H1 (cell line): ENCODE data around the gene C11orf71. TPM values are rescaled to one million over a fixed set of nuclear protein-coding genes. Genes with fewer than 3 reads are reported as not detected.

ENCODE experiments used
- CTCF ChIA-PET: fragments of 300-600 bp; sonication (Branson Sonifier 250); formaldehyde crosslinking; loops from one replicate; lab custom pipeline; 2021; ENCODE audit not compliant: partially characterized antibody; lab: Charles Lee
- POLR2A ChIA-PET: fragments of 300-600 bp; sonication (Branson Sonifier 250); formaldehyde crosslinking; loops from one replicate; lab custom pipeline; 2021; ENCODE audit warnings: inconsistent platforms; ENCODE audit not compliant: partially characterized antibody; lab: Charles Lee
- DNase-seq, 2 experiments: peaks; one replicate each; pipeline versions ENCODE4 v3.0.0 to v3.0.0-alpha.2; 2010 to 2022; ENCODE audit warnings: low spot score in 2 of 2, low read depth in 1 of 2, mixed read lengths in 1 of 2
- FAIRE-seq: peaks from 2 replicates; lab custom pipeline; 2011; peaks lifted over from hg19 to GRCh38; lab: Jason Lieb, UNC
- H2AFZ ChIP-seq: 2 replicates; pipeline ENCODE4 v1.8.1; 2012; ENCODE audit warnings: low read length, inconsistent platforms
- H2AK5ac ChIP-seq: 2 replicates; pipeline ENCODE4 v1.6.1; 2013; ENCODE audit warnings: low read depth, low read length
- H2BK120ac ChIP-seq: replicated peaks from 2 replicates; pipeline ENCODE3; 2013; ENCODE audit warnings: low read depth, low read length, inconsistent platforms
- H2BK12ac ChIP-seq: 2 replicates; pipeline ENCODE4 v1.6.1; 2013; ENCODE audit warnings: low read depth, low read length
- H2BK15ac ChIP-seq: 2 replicates; pipeline ENCODE4 v1.6.1; 2013; ENCODE audit warnings: low read length
- H2BK20ac ChIP-seq: 2 replicates; pipeline ENCODE4 v1.6.1; 2013; ENCODE audit warnings: low read length
- H2BK5ac ChIP-seq: 2 replicates; pipeline ENCODE4 v1.6.1; 2013; ENCODE audit warnings: low read depth, low read length
- H3K14ac ChIP-seq: 2 replicates; pipeline ENCODE4 v1.6.1; 2013; ENCODE audit warnings: inconsistent platforms; ENCODE audit not compliant: insufficient read length
- H3K18ac ChIP-seq: 2 replicates; pipeline ENCODE4 v1.6.1; 2013; ENCODE audit warnings: low read length; ENCODE audit errors: extremely low read depth
- H3K23ac ChIP-seq: 2 replicates; pipeline ENCODE4 v1.6.1; 2013; ENCODE audit warnings: inconsistent platforms; ENCODE audit not compliant: insufficient read length
- H3K23me2 ChIP-seq: 2 replicates; pipeline ENCODE4 v1.6.1; 2013; ENCODE audit warnings: low read depth, low read length
- H3K27ac ChIP-seq: 2 replicates; pipeline ENCODE4 v1.6.1; 2011; ENCODE audit warnings: low read depth, low read length, inconsistent platforms
- H3K27me3 ChIP-seq, 4 experiments: replicated peaks in 1 of 4; 1 replicate in 1 of 4; 2 replicates in 3 of 4; pipeline versions ENCODE4 v1.6.1 to v1.8.1; 2011 to 2013; ENCODE audit warnings: low read length in 3 of 4, mild to moderate bottlenecking in 3 of 4, inconsistent platforms in 2 of 4, mixed read lengths in 2 of 4, moderate library complexity in 1 of 4; ENCODE audit not compliant: control insufficient read depth in 3 of 4, insufficient read depth in 3 of 4; ENCODE audit errors: extremely low read depth in 1 of 4
- H3K36me3 ChIP-seq, 4 experiments: 2 replicates each; pipeline versions ENCODE4 v1.6.1 to v1.8.1; 2011 to 2013; ENCODE audit warnings: mild to moderate bottlenecking in 4 of 4, low read length in 3 of 4, moderate library complexity in 2 of 4, control low read depth in 1 of 4, inconsistent platforms in 1 of 4; ENCODE audit not compliant: insufficient read depth in 4 of 4, control insufficient read depth in 2 of 4
- H3K4ac ChIP-seq: replicated peaks from 2 replicates; pipeline ENCODE3; 2013; ENCODE audit warnings: low read length, low read depth, mixed read lengths, inconsistent platforms; ENCODE audit not compliant: insufficient read length
- H3K4me1 ChIP-seq, 4 experiments: replicated peaks in 1 of 4; 1 replicate in 1 of 4; 2 replicates in 3 of 4; pipeline versions ENCODE4 v1.6.1 to v1.8.1; 2011 to 2013; ENCODE audit warnings: low read length in 3 of 4, inconsistent platforms in 2 of 4, mixed read lengths in 1 of 4; ENCODE audit not compliant: insufficient read depth in 4 of 4, control insufficient read depth in 3 of 4
- H3K4me2 ChIP-seq, 2 experiments: 2 replicates each; pipeline versions ENCODE4 v1.6.1 to v1.8.1; 2011 to 2013; ENCODE audit warnings: low read depth in 2 of 2, low read length in 2 of 2, control low read depth in 1 of 2, inconsistent platforms in 1 of 2, mild to moderate bottlenecking in 1 of 2; ENCODE audit not compliant: insufficient read depth in 1 of 2
- H3K4me3 ChIP-seq, 4 experiments: fragments of 200-600, 300-600 bp in 1 of 4; sonication (generic), shearing (Covaris generic), sonication (Bioruptor Twin) in 1 of 4; 2 replicates each; pipeline versions ENCODE4 v1.5.1 to v1.8.1; 2011 to 2016; ENCODE audit warnings: low read length in 4 of 4, low read depth in 3 of 4, control low read depth in 2 of 4, inconsistent platforms in 2 of 4, mild to moderate bottlenecking in 2 of 4, mixed read lengths in 1 of 4, moderate library complexity in 1 of 4; ENCODE audit not compliant: insufficient read depth in 2 of 4; ENCODE audit errors: extremely low read depth in 1 of 4
- H3K56ac ChIP-seq: replicated peaks from 2 replicates; pipeline ENCODE3; 2013; ENCODE audit warnings: low read depth, mild to moderate bottlenecking, mixed read lengths, low read length, inconsistent platforms; ENCODE audit not compliant: insufficient read length
- H3K79me1 ChIP-seq: 2 replicates; pipeline ENCODE4 v1.6.1; 2013; ENCODE audit warnings: low read depth, low read length, control low read depth
- H3K79me2 ChIP-seq, 2 experiments: 2 replicates each; pipeline versions ENCODE4 v1.6.1 to v1.8.1; 2012 to 2013; ENCODE audit warnings: low read length in 2 of 2, mild to moderate bottlenecking in 2 of 2, inconsistent platforms in 1 of 2; ENCODE audit not compliant: insufficient read depth in 2 of 2, control insufficient read depth in 1 of 2
- H3K9ac ChIP-seq, 4 experiments: replicated peaks in 1 of 4; 1 replicate in 1 of 4; 2 replicates in 3 of 4; pipeline versions ENCODE4 v1.6.1 to v1.8.1; 2011 to 2013; ENCODE audit warnings: low read depth in 3 of 4, low read length in 3 of 4, control low read depth in 2 of 4, mild to moderate bottlenecking in 2 of 4, moderate library complexity in 2 of 4, inconsistent platforms in 1 of 4; ENCODE audit errors: extremely low read depth in 1 of 4
- H3K9me3 ChIP-seq, 2 experiments: 2 replicates each; pipeline versions ENCODE4 v1.6.1 to v1.8.1; 2012 to 2013; ENCODE audit warnings: mild to moderate bottlenecking in 2 of 2, moderate library complexity in 2 of 2, control low read depth in 1 of 2, inconsistent platforms in 1 of 2, low read depth in 1 of 2, low read length in 1 of 2, mixed read lengths in 1 of 2; ENCODE audit not compliant: insufficient read depth in 2 of 2
- H4K20me1 ChIP-seq, 2 experiments: replicated peaks in 1 of 2; 2 replicates each; pipeline versions ENCODE3 to v1.8.1; 2011 to 2013; ENCODE audit warnings: inconsistent platforms in 2 of 2, low read length in 2 of 2, mild to moderate bottlenecking in 1 of 2; ENCODE audit not compliant: insufficient read depth in 2 of 2, control insufficient read depth in 1 of 2
- H4K5ac ChIP-seq: 2 replicates; pipeline ENCODE4 v1.6.1; 2013; ENCODE audit warnings: low read length, low read depth, mixed read lengths, inconsistent platforms; ENCODE audit not compliant: insufficient read length
- H4K8ac ChIP-seq: 2 replicates; pipeline ENCODE4 v1.8.0; 2013; ENCODE audit warnings: mild to moderate bottlenecking, moderate library complexity, low read length, inconsistent platforms; ENCODE audit not compliant: insufficient read depth; ENCODE audit errors: extremely low read depth
- H4K91ac ChIP-seq: replicated peaks from 2 replicates; pipeline ENCODE3; 2013; ENCODE audit warnings: low read length, mixed read lengths, inconsistent platforms; ENCODE audit not compliant: insufficient read length
- CREB1 ChIP-seq: IDR thresholded peaks from 2 replicates; pipeline ENCODE4 v1.6.1; 2012; ENCODE audit warnings: inconsistent platforms
- JUND ChIP-seq: IDR thresholded peaks from 2 replicates; pipeline ENCODE4 v1.6.1; 2011; ENCODE audit warnings: mild to moderate bottlenecking, improper control_type of control experiment, low read length
- NANOG ChIP-seq: IDR thresholded peaks from 2 replicates; pipeline ENCODE4 v1.6.1; 2011; ENCODE audit warnings: low read length, low read depth, mild to moderate bottlenecking, inconsistent platforms; ENCODE audit not compliant: insufficient read depth, poor library complexity, severe bottlenecking
- NRF1 ChIP-seq: IDR thresholded peaks from 2 replicates; pipeline ENCODE4 v1.6.1; 2011; ENCODE audit warnings: mild to moderate bottlenecking, low read depth, low read length, improper control_type of control experiment
- RBBP5 ChIP-seq: IDR thresholded peaks from 2 replicates; pipeline ENCODE4 v1.7.1; 2012; ENCODE audit warnings: low read depth, mild to moderate bottlenecking, inconsistent platforms, low read length, moderate library complexity, borderline replicate concordance
- RXRA ChIP-seq: IDR thresholded peaks from 2 replicates; pipeline ENCODE4 v1.6.1; 2011; ENCODE audit warnings: low read depth, mild to moderate bottlenecking, low read length, moderate library complexity; ENCODE audit not compliant: insufficient read depth
- SIX5 ChIP-seq: IDR thresholded peaks from 2 replicates; pipeline ENCODE4 v1.6.1; 2011; ENCODE audit warnings: mild to moderate bottlenecking, low read depth, low read length
- TAF1 ChIP-seq: IDR thresholded peaks from 2 replicates; pipeline ENCODE4 v1.6.1; 2011; ENCODE audit warnings: mild to moderate bottlenecking, low read depth, low read length
- TEAD4 ChIP-seq: IDR thresholded peaks from 2 replicates; pipeline ENCODE4 v1.6.1; 2012; ENCODE audit warnings: low read depth, low read length, inconsistent platforms, mixed read lengths
- WGBS, 2 experiments: shearing (Covaris generic) in 1 of 2; methylation state at CpG; one replicate each; pipeline versions ENCODE4 v1.1.6 to v1.1.7; 2013 to 2015; ENCODE audit warnings: low lambda C conversion rate in 2 of 2, mixed read lengths in 2 of 2, inconsistent platforms in 1 of 2, low coverage in 1 of 2, missing lambda C conversion rate in 1 of 2; ENCODE audit not compliant: insufficient replicate concordance in 2 of 2, insufficient coverage in 1 of 2, insufficient read length in 1 of 2; ENCODE audit errors: extremely low coverage in 1 of 2, missing lambda C conversion rate in 1 of 2; 5-methylcytosine and 5-hydroxymethylcytosine counted together
- polyA plus RNA-seq, 7 experiments: library from polyadenylated mRNA; depleted of rRNA in 3 of 7; stranded (reverse) in 5 of 7; unstranded in 2 of 7; fragments of >200 nt in 5 of 7; fragments of 200-250 nt in 2 of 7; gene quantifications; 1 replicate in 5 of 7; 2 replicates in 1 of 7; 4 replicates in 1 of 7; pipeline versions ENCODE4 v1.2.1 to v1.2.3, GENCODE V29; 2011 to 2013; ENCODE audit warnings: missing spikeins in 2 of 7, mixed read lengths in 2 of 7
- total RNA-seq: library from RNA; stranded (reverse); fragmentation: NEBNext Ultra II Directional; extraction: Animal tissue kit (Norgen Biotek cat#: 25700); gene quantifications from 2 replicates; pipeline ENCODE4 v1.2.1, GENCODE V29; 2021
- TF ChIP-seq, protein P1 (sequence below): IDR thresholded peaks from 2 replicates; pipeline ENCODE4 v1.6.1; 2012; ENCODE audit warnings: inconsistent platforms

Gene C11orf71
- total and polyA plus RNA-seq, 2 of the 8 experiments (the other 6 are each of a cell fraction or from before 2014, with no cell fraction given), result 5.4 to 8.7 TPM

DNA sequence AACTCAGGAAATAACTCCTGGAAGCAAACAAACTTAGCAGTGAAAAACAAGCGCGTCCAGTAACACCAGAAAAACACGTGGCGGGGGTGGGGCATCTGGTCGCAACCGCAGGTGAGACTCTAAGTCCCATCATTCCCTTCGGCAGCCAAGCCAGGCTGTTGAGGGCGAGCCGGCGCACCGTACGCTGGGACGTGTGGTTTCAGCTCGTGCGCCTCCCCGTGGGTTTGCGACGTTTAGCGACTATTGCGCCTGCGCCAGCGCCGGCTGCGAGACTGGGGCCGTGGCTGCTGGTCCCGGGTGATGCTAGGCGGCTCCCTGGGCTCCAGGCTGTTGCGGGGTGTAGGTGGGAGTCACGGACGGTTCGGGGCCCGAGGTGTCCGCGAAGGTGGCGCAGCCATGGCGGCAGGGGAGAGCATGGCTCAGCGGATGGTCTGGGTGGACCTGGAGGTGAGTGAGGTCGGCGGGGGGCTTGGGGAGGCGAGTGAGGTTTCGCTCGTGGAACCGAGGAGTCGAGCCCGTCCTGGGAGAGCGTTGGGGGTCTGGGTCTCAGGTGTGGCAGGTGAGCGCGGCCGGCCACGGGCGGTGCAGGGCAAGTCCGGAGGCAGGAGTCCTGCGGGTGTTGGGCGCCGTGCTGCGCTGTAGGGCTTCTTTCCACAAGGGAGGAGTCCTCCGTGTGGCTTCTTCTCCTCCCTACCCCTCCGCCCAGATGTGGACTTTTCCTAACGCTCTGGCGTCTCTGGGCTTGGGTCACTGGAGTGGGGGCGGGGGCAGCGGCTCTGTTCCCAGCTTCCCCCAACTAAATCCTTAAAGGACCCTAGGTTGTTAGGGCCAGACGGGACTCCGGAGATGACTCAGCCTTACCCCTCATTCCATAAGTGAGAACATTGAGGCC, 39.2 kb upstream of the C11orf71 start, which contains the start of gene REXO2:
Gene REXO2, plus strand, starts transcription at position 239 of the 892 bp plus-strand sequence. Its CDS starts 62 bp downstream, at position 301.
- FAIRE-seq, result peak; percentile 50
- Histone ChIP-seq H3K9ac (peak within 1 kb of the TSS; percentile 22 to 86 (median 65)), H3K79me1 (no peaks in the 10 kb centered on the region; the same call in 1 of the 2 replicates), H3K79me2 (peaks cover 19 to 52% of the 10 kb centered on the region in 2 experiments; a peak in 3 of 4 replicates), H3K14ac (no peak within 1 kb of the TSS), H2AK5ac (no peak within 1 kb of the TSS), H2BK12ac (peak within 1 kb of the TSS; percentile 86), H3K4ac (no peak within 1 kb of the TSS), H4K20me1 (peaks cover 2% of the 10 kb centered on the region in 2 experiments), H3K4me1 (peaks cover 2 to 12% (median 7%) of the 10 kb centered on the region in 4 experiments; a peak in 6 of 7 replicates), H3K36me3 (peaks cover 0 to 9% (median 3%) of the 10 kb centered on the region in 4 experiments; a peak in 3 of 8 replicates), H3K18ac (peak within 1 kb of the TSS; percentile 91), H4K5ac (peak within 1 kb of the TSS; percentile 33), H3K23ac (no peak within 1 kb of the TSS), H2BK5ac (peak within 1 kb of the TSS; percentile 90; the same call in 1 of the 2 replicates), H3K23me2 (no peaks in the 10 kb centered on the region; the same call in 1 of the 2 replicates), H3K27me3 (no peaks in the 10 kb centered on the region), H3K27ac (peak within 1 kb of the TSS; percentile 77), H3K9me3 (no peaks in the 10 kb centered on the region), H2BK15ac (no peak within 1 kb of the TSS), H3K4me3 (peak within 1 kb of the TSS; percentile 90 to 99 (median 96)), H3K4me2 (peak within 1 kb of the TSS; percentile 68 to 88), H2BK20ac (no peak within 1 kb of the TSS), H2AFZ (peak within 1 kb of the TSS; percentile 45; the same call in 1 of the 2 replicates), H2BK120ac (no peak within 1 kb of the TSS), H4K8ac (peak within 1 kb of the TSS; percentile 37; the same call in 1 of the 2 replicates), H4K91ac (no peak within 1 kb of the TSS), H3K56ac (no peak within 1 kb of the TSS)
- DNase-seq, result peak; percentile 81 to 90
- 2% methylated on average over 62 of the region's 64 CpGs; no CpG with 5 or more reads in 1 of the 2 experiments for WGBS, 2 experiments
- CTCF ChIA-PET, result interaction anchor here (0.6 to 1.0 kb wide), 5 partner anchors 26 to 133 kb away, joined by 3 to 5 read pairs (median 3); no protein-coding TSS in a partner anchor
- POLR2A ChIA-PET, result interaction anchor here (0.9 to 2.0 kb wide), 10 partner anchors 10 to 119 kb away, joined by 3 to 7 read pairs (median 4); no protein-coding TSS in a partner anchor
- peak; percentile 58 for TF ChIP-seq NRF1
- TF ChIP-seq, protein P1, sequence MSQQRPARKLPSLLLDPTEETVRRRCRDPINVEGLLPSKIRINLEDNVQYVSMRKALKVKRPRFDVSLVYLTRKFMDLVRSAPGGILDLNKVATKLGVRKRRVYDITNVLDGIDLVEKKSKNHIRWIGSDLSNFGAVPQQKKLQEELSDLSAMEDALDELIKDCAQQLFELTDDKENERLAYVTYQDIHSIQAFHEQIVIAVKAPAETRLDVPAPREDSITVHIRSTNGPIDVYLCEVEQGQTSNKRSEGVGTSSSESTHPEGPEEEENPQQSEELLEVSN, result peak; percentile 63
- TF ChIP-seq NANOG, result no peak
- peak; percentile 85; the same call in 1 of the 2 replicates for TF ChIP-seq RBBP5
- TF ChIP-seq TAF1, result 0 out of 2 replicates have a peak, but pooled peaks have one; percentile 6
- peak; percentile 88 for TF ChIP-seq SIX5
- TF ChIP-seq TEAD4, result peak; percentile 9; the same call in 1 of the 2 replicates
- TF ChIP-seq RXRA, result no peak
- TF ChIP-seq CREB1, result peak; percentile 72; the same call in 1 of the 2 replicates
- TF ChIP-seq JUND, result peak; percentile 64; the same call in 1 of the 2 replicates
